Pancreas (tissue), 10 donors: ENCODE data around the gene TAF3. TPM values are rescaled to one million over a fixed set of nuclear protein-coding genes. Genes with fewer than 3 reads are reported as not detected.

ENCODE experiments used
- ATAC-seq, 4 donors: fragments of 200-7000 bp; cut with Tn5 transposase; one replicate each; pipeline versions ENCODE4 v1.8.0 to v1.9.1; 2020; ENCODE audit warnings: mild to moderate bottlenecking in 4 of 4, moderate library complexity in 4 of 4
- DNase-seq, 6 donors: peaks; one replicate each; pipeline ENCODE4 v3.0.0-alpha.2; 2020
- FAIRE-seq: peaks from 2 replicates; lab custom pipeline; 2012; peaks lifted over from hg19 to GRCh38; lab: Jason Lieb, UNC
- H3K27ac ChIP-seq, 4 donors: fragments of 200-600 bp; sonication (generic); 1 replicate in 3 of 4; 2 replicates in 1 of 4; pipeline versions ENCODE4 v1.5.0 to v1.8.0; 2020
- H3K27me3 ChIP-seq, 4 donors: fragments of 200-600 bp; one replicate each; pipeline ENCODE4 v1.8.0; 2021
- H3K36me3 ChIP-seq, 3 donors: fragments of 200-600 bp; sonication (generic) in 1 of 3; one replicate each; pipeline versions ENCODE4 v1.5.0 to v1.8.0; 2020 to 2021
- H3K4me1 ChIP-seq, 3 donors: fragments of 200-600 bp; one replicate each; pipeline ENCODE4 v1.8.0; 2021
- H3K4me3 ChIP-seq, 4 donors: fragments of 200-600 bp; sonication (generic) in 2 of 4; one replicate each; pipeline versions ENCODE4 v1.5.0 to v1.8.0; 2020 to 2021
- H3K9me3 ChIP-seq, 4 donors: fragments of 200-600 bp; one replicate each; pipeline ENCODE4 v1.8.0; 2021
- WGBS, 2 donors: extraction: QIAGEN DNeasy Blood & Tissue Kit; methylation state at CpG; one replicate each; pipeline ENCODE4 v1.1.7; 2013; 5-methylcytosine and 5-hydroxymethylcytosine counted together
- intact Hi-C, 3 donors: fragments of 100-400 bp; cut with DNase I; formaldehyde crosslinking; loops; one replicate each; pipeline versions ENCODE4 v1.11.1 to v1.14.2; 2022
- polyA plus RNA-seq, 2 donors: library from polyadenylated mRNA; stranded (reverse); fragments of 200-250 nt; gene quantifications; one replicate each; pipeline ENCODE4 v1.2.3, GENCODE V29; 2013
- total RNA-seq, 6 donors: library from RNA; stranded (reverse); fragmentation: NEBNext Ultra II Directional in 4 of 6; extraction: Animal tissue kit (Norgen Biotek cat#: 25700) in 4 of 6; gene quantifications; one replicate each; pipeline versions ENCODE4 v1.2.1 to v1.2.4, GENCODE V29; 2021 to 2023
- TF ChIP-seq, protein P1 (sequence below), 4 donors: fragments of 200-600 bp; sonication (generic) in 3 of 4; IDR thresholded peaks; one replicate each; pipeline versions ENCODE4 v1.5.0 to v1.8.0; 2021; ENCODE audit warnings: antibody characterized with exemption in 4 of 4
- donor health status: healthy with polysubstance abuse.
- donor health status: DM: no; HTN: no; CAD: no; lungs with moderate emphysema.
- donor health status: DM: no; HTN: no; CAD: no.
- donor health status: control.
- donor health status: control.
- donor health status: Bipolar disorder and iron deficiency.
- donor health status: DM: yes; HTN: yes; CAD: no.
- donor health status: DM: no; HTN: no; CAD: no.
- donor health status: DM: no; HTN: no; CAD: no.
- donor health status: DM: yes; HTN: yes; CAD: no.

The TAF3 gene
- total and polyA plus RNA-seq, 8 donors = 2.9 to 5.8 (median 4.0) TPM

DNA sequence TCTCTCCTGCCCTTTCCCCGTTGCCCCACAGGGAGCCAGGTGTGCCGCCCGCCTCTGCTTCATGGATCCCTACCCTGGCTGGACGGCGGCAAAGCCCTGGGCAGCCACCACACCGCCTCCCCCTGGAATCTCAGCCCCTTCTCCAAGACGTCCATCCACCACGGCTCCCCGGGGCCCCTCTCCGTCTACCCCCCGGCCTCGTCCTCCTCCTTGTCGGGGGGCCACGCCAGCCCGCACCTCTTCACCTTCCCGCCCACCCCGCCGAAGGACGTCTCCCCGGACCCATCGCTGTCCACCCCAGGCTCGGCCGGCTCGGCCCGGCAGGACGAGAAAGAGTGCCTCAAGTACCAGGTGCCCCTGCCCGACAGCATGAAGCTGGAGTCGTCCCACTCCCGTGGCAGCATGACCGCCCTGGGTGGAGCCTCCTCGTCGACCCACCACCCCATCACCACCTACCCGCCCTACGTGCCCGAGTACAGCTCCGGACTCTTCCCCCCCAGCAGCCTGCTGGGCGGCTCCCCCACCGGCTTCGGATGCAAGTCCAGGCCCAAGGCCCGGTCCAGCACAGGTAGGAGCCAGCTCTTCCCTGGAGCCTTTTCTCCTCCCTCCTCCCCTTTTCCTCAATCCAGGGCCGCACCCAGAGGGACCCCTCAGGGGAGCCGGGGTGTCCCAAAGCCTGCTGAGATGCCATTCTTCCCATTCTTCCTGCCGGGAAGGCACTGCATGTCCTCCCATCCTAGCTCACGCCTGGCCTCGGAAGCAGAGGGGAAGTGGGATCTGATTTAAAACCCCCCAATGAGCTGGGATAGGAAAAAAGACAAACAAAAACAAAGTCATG, 240.2 kb downstream of the TAF3 start:
- FAIRE-seq = no peak

DNA sequence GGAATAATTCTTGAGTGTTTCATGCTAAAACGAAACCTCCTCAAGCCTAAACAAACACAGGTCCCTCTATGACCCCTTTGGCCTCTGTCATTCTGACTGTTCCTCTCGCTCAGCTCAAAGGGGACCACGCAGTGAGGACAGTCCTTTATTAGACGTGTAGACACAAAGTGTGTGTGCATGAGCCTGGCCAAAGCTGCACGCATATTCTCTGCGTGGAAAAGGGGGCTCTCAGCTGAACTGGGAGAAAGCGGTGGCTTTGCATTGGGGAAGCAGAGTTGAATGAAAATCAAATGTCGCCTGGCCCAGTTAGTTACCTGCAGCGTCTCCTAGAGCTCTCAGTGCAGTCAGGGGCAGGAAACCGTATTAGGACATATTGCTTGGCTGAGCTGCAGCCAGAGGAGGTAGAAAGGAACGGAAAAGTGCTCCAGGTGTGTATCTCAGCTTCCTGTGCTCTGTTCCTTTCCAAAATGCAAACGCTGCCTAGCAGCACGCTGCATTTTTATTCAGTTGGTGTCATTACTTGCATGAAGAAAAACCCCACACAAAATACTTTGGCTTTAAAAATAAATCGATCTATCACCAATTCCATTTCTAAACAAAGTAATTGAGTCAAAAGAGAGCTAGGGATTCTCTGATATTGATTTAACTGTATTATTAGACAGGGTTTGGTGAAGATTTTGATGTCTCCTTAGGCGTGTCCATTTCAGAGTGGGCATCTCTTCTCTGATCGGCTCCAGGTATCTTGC, 241.1 kb downstream of the TAF3 start:
- ATAC-seq (no peak), DNase-seq (no peak), FAIRE-seq (no peak)
- intact Hi-C loops = no loop called here
- Histone ChIP-seq H3K4me3 (no peak overlapping the region), H3K9me3 (no peaks in the 10 kb centered on the region), H3K36me3 (no peaks in the 10 kb centered on the region), H3K4me1 (peaks cover 0 to 7% (median under 1%) of the 10 kb centered on the region in 3 donors), H3K27ac (no peak overlapping the region), H3K27me3 (peaks cover 0 to 17% (median 8%) of the 10 kb centered on the region in 4 donors)
- TF ChIP-seq, protein P1, sequence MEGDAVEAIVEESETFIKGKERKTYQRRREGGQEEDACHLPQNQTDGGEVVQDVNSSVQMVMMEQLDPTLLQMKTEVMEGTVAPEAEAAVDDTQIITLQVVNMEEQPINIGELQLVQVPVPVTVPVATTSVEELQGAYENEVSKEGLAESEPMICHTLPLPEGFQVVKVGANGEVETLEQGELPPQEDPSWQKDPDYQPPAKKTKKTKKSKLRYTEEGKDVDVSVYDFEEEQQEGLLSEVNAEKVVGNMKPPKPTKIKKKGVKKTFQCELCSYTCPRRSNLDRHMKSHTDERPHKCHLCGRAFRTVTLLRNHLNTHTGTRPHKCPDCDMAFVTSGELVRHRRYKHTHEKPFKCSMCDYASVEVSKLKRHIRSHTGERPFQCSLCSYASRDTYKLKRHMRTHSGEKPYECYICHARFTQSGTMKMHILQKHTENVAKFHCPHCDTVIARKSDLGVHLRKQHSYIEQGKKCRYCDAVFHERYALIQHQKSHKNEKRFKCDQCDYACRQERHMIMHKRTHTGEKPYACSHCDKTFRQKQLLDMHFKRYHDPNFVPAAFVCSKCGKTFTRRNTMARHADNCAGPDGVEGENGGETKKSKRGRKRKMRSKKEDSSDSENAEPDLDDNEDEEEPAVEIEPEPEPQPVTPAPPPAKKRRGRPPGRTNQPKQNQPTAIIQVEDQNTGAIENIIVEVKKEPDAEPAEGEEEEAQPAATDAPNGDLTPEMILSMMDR (IDR thresholded peaks at IDR 0.05) = no peak
- WGBS, 2 donors = 35 to 43% methylated on average over 16 of the region's 16 CpGs

More for the DNA sequence above, 240.2 kb downstream of the TAF3 start:
- TF ChIP-seq, protein P1 (IDR thresholded peaks at IDR 0.05) = no peak
- H3K9me3 ChIP-seq = no peaks in the 10 kb centered on the region
- ATAC-seq (no peak), DNase-seq (no peak)
- peaks cover 0 to 19% (median 7%) of the 10 kb centered on the region in 4 donors for H3K27me3 ChIP-seq
- H3K4me3 ChIP-seq = no peak overlapping the region
- 30 to 39% methylated on average over 36 to 45 of the region's 45 CpGs for WGBS, 2 donors
- H3K4me1 ChIP-seq = peaks cover 0 to 14% (median 9%) of the 10 kb centered on the region in 3 donors
- intact Hi-C loops = no loop called here
- H3K36me3 ChIP-seq = no peaks in the 10 kb centered on the region
- H3K27ac ChIP-seq = no peak overlapping the region

DNA sequence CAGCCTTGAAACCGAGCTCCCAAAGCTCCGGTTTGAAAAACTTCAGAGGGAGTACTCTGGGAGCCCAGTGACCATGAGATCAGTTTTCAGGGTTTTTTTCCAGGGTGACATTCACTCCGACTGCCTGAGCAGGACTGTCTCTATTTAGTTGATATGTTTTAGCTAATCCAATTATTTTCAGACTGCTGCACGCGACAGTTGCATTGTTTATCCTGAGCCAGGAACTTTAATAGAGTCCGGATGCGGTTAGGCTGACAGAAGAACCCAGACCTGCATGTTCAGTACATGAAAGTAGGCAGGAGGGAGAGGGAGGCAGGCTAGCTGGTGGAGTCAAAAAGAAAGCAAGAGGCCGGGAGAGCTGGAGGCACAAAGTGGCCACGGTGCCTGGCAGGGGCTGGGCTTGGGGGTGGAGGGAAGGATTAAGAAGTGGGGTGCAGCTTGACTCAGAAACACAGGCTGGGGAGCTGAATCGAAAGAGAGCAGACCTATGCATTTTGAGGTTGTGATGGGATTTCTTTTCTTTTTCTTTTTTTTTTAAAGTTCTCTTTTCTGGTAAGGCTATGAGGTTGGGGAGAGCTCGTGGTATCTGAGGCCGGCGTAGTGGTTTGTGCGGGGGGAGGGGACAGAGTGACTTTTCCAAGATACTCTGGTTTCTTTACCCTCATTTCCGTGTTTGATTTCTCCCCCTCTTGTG, 241.9 kb downstream of the TAF3 start:
- intact Hi-C loops = no loop called here
- TF ChIP-seq, protein P1 (IDR thresholded peaks at IDR 0.05) = no peak
- peak in 1 of 4 donors; percentile 40 for ATAC-seq
- H3K27ac ChIP-seq = no peak overlapping the region
- no peak overlapping the region for H3K4me3 ChIP-seq
- peaks cover 0 to 13% (median 8%) of the 10 kb centered on the region in 4 donors for H3K27me3 ChIP-seq
- FAIRE-seq = no peak
- no peaks in the 10 kb centered on the region for H3K36me3 ChIP-seq
- no peaks in the 10 kb centered on the region for H3K9me3 ChIP-seq
- no peak for DNase-seq
- no peaks in the 10 kb centered on the region for H3K4me1 ChIP-seq
- 15 to 16% methylated on average over 15 of the region's 15 CpGs for WGBS, 2 donors

DNA sequence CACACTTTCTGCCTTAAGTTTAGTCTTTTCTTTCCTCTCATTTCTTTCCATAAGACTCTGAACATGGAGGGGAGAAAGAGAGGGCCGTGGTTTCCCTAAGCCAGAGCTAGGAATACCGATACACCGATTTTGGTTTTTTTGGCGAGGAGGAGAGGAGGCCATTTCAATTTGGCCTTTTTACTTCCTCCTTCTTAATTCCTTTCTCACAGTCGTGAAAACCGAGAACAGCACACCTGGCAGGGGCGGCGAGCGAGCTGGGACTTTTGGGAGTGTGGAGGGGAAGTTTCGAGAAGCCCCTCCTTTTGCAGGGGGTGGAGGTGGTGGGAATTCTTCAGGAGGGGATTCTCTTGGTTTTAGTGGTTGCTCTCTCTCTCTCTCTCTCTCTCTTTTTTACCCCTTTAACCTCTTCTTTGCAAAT, 242.4 kb downstream of the TAF3 start:
- Histone ChIP-seq H3K27ac (no peak overlapping the region), H3K4me3 (no peak overlapping the region), H3K36me3 (no peaks in the 10 kb centered on the region), H3K27me3 (peaks cover 0 to 11% (median 6%) of the 10 kb centered on the region in 4 donors), H3K9me3 (no peaks in the 10 kb centered on the region), H3K4me1 (no peaks in the 10 kb centered on the region)
- WGBS, 2 donors = 47% methylated on average over 10 of the region's 10 CpGs
- intact Hi-C loops = no loop called here
- ATAC-seq (no peak), FAIRE-seq (no peak), DNase-seq (no peak)
- TF ChIP-seq, protein P1 (IDR thresholded peaks at IDR 0.05) = no peak
